HL-60/S4 (cell line): Measurements from ENCODE around the gene CAMSAP1.
"Not testable (repeated sequence)": the region's sequence is repeated elsewhere in the genome, so short reads cannot be mapped to it uniquely, and the experiment has no call there.

Experiments used
- in situ Hi-C: fragments of 300-500 bp; cut with MboI; formaldehyde crosslinking; loops from 2 replicates; pipeline ENCODE4 v1.14.3; 2022; ENCODE audit warnings: low sequenced_read_pairs

CAMSAP1 gene

GRCh38 chr9:135901031-135901758 is 6.2 kb downstream of the CAMSAP1 start:
- in situ Hi-C loops, result no loop called here

GRCh38 chr9:135898634-135899407 is 8.5 kb downstream of the CAMSAP1 start:
- in situ Hi-C loops, result no loop called here

GRCh38 chr9:135896626-135897025 is 10.7 kb downstream of the CAMSAP1 start:
- in situ Hi-C loops, result no loop called here

- in situ Hi-C loops, result no loop called here
Observed at GRCh38 chr9:135896205-135896604, 11.1 kb downstream of the CAMSAP1 start.

- in situ Hi-C loops, result no loop called here
Observed at GRCh38 chr9:135895202-135895848, 12.0 kb downstream of the CAMSAP1 start.

GRCh38 chr9:135893104-135893503 is 14.2 kb downstream of the CAMSAP1 start:
- in situ Hi-C loops, result no loop called here

- in situ Hi-C loops, result not testable (repeated sequence)
Observed at GRCh38 chr9:135892327-135892726, 15.0 kb downstream of the CAMSAP1 start.

GRCh38 chr9:135891027-135891631 is 16.2 kb downstream of the CAMSAP1 start:
- in situ Hi-C loops, result no loop called here

- in situ Hi-C loops, result no loop called here
Observed at GRCh38 chr9:135890190-135891026, 16.9 kb downstream of the CAMSAP1 start.

- in situ Hi-C loops, result no loop called here
Observed at GRCh38 chr9:135889564-135890189, 17.7 kb downstream of the CAMSAP1 start.

GRCh38 chr9:135888766-135889394 is 18.5 kb downstream of the CAMSAP1 start:
- in situ Hi-C loops, result no loop called here

GRCh38 chr9:135888126-135888765 is 19.1 kb downstream of the CAMSAP1 start:
- in situ Hi-C loops, result no loop called here

- in situ Hi-C loops, result no loop called here
Observed at GRCh38 chr9:135887585-135888050, 19.7 kb downstream of the CAMSAP1 start.

- in situ Hi-C loops, result no loop called here
Observed at GRCh38 chr9:135887021-135887507, 20.3 kb downstream of the CAMSAP1 start.

- in situ Hi-C loops, result no loop called here
Observed at GRCh38 chr9:135886147-135886981, 21.0 kb downstream of the CAMSAP1 start.

- in situ Hi-C loops, result no loop called here
Observed at GRCh38 chr9:135885100-135885853, 22.1 kb downstream of the CAMSAP1 start.
